Stimulated activated CD4-positive, alpha-beta T cell treated with anti-CD3 and anti-CD28 coated beads, Interleukin-12 subunit alpha, Interleukin-12 subunit beta, amount 100 ng/mL, for 4 hours (primary cell): ENCODE results near the gene PSMB2.
"Not testable (repeated sequence)": the region's sequence is repeated elsewhere in the genome, so short reads cannot be mapped to it uniquely, and the experiment has no call there.

Source experiments
- DNase-seq: peaks from one replicate; pipeline ENCODE4 v3.0.0-alpha.2; 2020

PSMB2 gene

DNA sequence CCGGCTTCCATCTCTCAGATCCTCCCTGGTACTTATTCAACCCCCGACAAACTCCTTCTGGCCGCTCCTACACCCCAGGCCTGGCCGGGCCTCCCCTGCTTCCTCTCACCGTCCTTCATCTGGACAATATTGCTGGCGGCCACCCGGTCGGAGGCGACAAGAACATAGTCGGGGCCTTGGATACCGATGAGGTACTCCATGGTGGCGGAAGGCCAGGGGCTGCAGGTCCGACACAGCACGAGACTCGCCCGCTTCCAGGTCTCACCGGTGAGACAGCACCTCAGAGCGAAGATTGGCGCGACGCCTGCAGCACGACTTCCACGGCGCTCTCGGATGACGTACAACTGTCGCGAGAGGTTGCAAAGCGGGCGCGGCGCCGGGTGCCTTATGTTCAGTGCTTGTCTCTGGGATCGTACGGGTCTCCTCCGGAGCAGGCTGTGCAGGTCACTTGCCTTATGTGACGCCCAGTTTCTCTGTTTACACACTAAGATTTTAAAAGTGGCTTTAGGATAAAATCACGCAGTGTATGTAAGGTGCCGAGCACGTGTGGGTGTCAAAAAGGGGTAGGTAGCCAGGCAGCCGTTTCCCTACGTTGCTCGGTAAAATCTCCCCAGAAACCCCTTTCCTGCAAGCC, at the start of gene PSMB2:
Gene PSMB2, minus strand, starts transcription at position 294 of the 634 bp plus-strand sequence. Its CDS starts 94 bp downstream, at position 200.
- DNase-seq = peak; percentile 97

DNA sequence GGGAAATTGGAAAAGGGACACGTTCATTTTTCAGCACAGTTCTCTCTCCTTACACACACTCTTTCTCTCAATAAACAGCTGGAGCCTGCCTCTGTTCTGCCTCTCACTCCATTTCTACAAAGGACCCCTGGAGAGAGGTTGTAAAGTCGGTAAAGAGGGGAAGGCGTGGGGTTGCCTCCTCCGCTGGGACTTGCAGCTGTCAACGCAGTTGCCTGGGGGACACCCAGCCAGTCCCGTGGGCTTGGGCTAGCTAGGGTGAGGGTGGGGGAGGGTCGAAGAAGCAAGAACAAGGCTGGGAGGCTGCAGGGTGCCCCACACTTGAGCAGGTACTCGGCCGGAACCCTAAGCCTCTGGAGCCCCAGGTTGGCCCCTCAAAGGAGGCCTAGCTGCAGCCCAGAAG, 49.8 kb upstream of the PSMB2 start:
- DNase-seq = no peak

GRCh38 chr1:35690103-35690502, 48.8 kb upstream of the PSMB2 start:
- not testable (repeated sequence) for DNase-seq

- no peak for DNase-seq
Observed at GRCh38 chr1:35688161-35688560, 46.8 kb upstream of the PSMB2 start.

DNA sequence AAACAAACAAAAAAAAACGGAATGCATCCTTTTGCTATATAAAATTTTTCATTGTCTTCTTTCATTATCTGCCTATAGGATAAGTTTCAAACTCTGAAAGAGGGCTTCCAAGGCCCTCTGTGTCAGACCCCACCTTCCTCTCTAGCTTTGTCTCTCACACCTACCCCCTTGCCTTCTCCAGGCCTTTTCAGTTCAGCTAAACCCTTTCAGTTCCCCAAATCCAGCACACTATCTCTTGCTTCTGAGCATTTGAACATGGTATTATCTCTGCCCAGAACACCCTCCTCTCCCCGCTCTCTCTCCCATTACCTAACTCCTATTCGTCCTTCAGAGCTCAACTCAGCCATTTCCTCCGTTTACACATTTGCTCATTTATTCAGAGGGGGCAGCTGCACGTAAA, 41.7 kb upstream of the PSMB2 start:
- no peak for DNase-seq

GRCh38 chr1:35680271-35680670, 38.9 kb upstream of the PSMB2 start:
- no peak for DNase-seq

DNA sequence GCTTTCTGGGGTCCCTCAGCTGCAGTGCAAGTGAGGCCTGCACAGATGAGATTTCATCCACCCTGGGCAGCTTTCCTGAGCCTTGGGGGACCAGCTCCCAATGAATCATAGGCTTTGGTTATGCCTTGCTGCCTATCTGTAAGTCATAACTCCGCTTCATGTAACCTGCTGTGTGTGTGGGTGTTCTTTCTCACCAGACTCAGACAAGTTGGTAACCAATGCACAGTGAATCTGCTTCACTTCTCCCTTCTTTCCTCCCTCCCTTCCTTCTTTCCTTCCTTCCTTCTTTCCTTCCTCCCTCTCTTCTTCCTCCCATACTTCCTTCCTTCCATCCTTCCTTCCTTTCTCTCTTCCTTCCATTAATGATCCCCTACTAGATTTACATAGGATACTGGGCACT, 34.4 kb upstream of the PSMB2 start:
- no peak for DNase-seq

DNA sequence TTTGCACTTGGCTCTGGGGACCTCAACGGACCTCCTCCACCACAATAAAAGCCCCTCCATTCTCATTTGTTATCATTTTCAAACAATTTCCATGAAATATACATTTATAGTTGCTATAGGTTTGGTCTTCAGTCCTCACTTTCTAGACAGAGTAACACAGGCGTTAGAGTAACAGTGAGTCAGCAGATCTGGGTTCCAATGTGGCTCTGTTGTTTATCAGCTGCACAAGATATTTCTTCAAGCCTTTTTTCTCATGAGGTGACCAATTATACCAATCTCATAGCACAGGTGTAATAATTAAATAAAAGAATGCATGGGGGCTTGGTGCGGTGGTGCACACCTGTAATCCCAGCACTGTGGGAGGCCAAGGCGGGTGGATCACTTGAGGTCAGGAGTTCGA, 32.8 kb upstream of the PSMB2 start:
- no peak for DNase-seq

DNA sequence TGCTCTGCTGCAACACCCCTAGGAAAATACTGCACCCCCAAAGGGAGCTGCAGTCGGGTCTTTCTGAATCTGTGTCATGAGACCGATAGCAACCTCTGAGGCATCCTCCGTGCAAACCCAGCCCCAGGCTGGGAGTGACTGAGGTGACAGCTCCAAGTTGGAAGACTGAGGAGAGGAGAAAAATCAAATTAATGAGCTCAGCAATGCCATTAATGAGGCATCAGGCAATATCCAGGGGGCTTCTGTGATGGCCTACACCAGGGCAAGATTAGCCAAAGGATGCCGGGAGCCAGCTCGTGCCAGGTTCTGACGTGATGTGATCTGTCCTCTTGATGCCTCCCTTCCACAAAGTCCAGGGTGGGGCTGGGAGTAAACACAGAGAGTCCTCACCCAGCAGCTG, 30.8 kb upstream of the PSMB2 start:
- DNase-seq = no peak

GRCh38 chr1:35668506-35668905, 27.2 kb upstream of the PSMB2 start:
- no peak for DNase-seq

DNA sequence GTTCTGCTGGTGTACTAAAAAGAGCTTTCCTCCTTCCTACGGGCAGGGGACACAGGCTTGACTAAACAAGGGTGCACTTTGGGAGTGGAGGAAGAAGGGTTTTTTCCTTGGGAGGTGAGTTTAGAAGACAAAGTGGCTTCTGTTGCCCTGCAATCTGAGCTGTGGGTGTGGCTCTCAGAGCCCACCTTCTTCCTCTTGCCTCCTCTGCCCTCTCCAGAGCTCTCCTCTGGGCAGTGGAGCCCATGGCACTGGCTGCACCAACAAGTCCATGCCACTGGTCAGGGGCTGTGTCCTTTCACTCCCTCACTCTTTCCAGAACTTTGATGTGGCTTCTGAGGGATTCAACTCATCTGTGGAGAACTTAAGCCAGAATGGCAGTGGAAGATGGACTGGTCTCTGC, 25.6 kb upstream of the PSMB2 start:
- no peak for DNase-seq

- no peak for DNase-seq
Observed at GRCh38 chr1:35666216-35666615, 24.9 kb upstream of the PSMB2 start.

DNA sequence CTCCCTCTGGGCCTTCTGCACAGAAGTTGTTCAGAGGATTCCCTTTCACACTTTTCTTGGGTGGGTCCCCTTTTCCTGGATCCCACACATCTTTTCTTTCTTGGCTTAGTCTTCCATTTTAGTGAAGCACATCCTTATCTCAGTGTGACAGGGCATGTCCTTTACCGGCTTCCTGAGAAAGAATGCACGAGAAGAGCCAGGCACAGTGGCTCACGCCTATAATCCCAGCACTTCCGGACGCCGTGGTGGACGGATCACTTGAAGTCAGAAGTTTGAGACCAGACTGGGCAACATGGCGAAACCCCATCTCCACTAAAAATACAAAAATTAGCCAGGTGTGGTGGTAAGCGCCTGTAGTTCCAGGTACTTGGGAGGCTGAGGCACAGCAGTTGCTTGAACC, 22.1 kb upstream of the PSMB2 start:
- no peak for DNase-seq

- no peak for DNase-seq
Observed at GRCh38 chr1:35661474-35661795, 20.1 kb upstream of the PSMB2 start.

DNA sequence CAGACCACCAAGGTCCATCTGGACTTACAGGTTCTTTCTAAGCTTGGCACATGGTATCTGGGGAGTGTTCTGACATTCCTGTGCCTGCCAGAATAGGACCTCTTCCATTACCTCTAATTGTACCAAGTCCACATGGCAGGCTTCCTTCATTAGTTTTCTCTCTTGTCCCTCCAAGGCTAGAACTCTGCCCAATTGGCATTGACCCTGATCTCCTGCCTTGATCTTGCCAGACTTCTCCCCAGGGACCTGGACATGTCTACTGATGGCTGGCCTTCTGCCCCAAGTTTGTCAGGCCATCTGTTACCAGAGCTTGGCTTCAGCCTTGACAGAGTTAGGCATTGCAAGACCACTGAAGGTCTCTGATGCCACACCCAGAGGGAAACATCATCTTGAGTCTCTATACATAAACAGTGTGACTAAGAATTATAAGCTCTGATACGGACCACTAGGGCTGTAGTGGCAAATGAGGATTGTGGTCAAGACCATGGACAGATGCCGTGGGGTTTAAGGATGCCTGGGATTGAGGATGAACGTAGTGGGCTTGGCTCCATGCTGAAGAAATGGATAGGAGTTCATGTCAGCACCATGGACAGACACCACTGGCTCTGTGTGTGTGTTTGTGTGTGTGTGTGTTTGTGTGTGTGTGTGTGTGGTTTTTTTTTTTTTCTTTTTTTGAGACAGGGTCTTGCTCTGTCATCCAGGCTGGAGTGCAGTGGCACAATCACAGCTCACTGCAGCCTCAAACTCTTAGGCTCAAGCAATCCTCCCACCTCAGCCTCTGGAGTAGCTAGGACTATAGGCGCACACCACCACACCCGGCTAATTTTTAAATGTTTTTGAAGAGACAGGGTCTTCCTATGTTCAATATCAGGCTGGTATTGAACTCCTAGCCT, 19.5 kb upstream of the PSMB2 start:
- DNase-seq = no peak

GRCh38 chr1:35659589-35659988, 18.3 kb upstream of the PSMB2 start:
- DNase-seq = no peak

DNA sequence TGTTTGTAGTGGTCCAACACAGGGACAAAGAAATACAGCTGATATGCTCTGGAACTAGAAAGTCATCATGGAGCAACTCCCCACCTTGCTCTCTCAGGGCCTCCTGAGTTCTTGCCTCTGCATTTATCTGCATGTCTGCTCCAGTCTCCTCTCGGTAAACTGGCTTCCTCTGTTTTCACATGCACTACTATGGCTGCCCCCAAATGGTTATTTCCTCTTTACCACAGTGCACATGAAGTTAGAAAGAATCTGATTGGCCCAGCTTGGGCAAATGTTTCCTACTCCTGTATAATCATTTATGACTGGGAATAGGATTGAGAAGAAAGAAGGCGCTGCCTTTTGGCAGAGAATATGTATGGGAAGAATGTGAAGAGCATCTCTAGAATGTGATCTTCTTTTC, 16.5 kb upstream of the PSMB2 start:
- DNase-seq = no peak

- no peak for DNase-seq
Observed at GRCh38 chr1:35656863-35657232, 15.5 kb upstream of the PSMB2 start.

DNA sequence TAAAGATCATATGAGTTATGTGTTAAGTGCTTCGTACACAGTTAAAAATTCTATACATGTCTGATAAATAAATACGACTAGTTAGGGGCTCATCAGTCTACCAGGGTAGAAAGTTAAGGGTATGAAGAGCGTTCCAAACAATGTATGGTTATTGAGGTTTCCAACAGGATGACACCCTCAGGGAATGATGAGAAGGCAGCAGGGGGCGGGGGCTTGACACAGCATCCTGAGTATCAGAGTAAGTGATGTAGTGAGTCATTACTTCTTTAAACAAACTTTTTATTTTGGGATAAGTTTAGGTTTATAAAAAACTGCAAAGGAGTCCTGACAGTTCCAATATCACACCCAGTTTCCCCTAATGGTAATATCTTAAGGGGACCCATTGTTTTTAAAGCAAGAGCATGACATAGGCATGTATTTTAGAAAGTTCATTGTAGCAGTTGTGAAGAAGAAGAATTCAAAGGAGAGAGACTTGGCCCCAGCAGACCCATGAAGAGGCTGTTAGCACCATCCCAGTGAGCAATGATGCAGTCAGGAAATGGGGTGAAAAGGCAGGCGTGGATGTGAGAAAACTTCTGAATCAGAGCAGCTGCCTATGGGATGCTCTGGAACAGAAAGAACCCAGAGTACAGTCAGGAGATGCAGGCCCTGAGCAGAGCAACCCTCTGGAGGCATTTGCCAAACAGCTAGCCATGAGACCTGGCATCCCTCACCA, 15.0 kb upstream of the PSMB2 start:
- DNase-seq = no peak

DNA sequence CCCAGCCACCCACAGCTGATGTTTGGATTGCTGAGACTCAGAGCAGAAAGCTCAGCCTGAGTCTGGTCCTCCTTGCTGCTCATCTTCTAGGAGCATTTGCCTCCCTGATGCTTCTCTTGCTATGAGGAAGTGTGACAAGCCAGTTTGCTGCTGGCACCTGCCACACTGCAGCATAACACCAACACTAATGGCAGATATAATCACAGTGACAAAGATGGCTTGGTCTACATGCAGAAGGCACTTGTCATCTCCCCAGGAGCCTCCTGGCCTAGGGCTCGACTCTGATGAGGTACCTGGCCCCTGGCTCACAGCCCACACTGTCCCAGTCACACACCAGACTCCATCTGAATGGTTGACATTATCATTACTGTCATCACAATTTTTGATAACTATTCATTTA, 13.9 kb upstream of the PSMB2 start:
- DNase-seq = no peak

DNA sequence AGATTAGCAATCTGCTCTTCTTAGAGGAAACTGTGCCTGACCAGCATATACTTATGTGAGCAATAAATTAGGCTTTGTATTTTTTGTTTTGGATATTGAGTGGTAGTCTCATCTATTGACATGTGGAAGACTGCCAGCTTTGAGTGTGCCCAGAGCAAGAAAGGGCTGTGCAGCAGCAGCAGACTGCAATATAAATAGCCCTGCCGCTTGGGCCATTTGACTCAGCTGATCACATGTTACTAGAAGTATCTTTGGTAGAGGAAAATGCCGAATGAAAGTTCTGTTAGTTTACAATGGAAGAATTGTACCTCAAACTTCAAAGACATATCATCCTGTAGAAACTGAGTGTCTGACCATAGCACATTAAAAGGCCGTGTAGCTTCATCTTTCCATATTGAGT, 9.1 kb upstream of the PSMB2 start:
- DNase-seq = no peak

DNA sequence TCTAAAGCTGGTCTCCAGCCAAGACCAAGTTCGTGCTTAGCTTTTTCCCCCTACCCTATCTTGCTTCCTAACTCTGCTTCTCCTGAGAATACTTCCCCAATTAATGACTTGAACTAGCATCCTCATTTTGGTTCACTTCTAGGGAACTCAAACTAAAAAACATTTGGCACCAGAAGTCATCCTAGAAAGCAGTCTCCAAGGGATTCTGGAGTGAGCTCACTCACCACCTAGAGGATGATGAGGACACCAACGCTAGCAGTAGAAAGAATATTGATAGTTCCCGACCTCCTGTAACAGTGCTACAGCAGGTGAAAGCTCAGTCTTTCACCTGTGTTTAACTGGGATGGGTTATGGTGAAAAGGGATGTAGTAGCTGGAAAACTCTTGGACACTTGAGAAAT, 4.7 kb upstream of the PSMB2 start:
- DNase-seq = no peak

GRCh38 chr1:35644204-35644603, 2.9 kb upstream of the PSMB2 start:
- no peak for DNase-seq

- peak; percentile 3 for DNase-seq
Observed at GRCh38 chr1:35642471-35642955, 1.2 kb upstream of the PSMB2 start.
